Muscle of arm (tissue), 12 donors: ENCODE data around the gene SLC7A1. TPM values are rescaled to one million over a fixed set of nuclear protein-coding genes. Genes with fewer than 3 reads are reported as not detected.

Source experiments
- DNase-seq: peaks from one replicate; pipeline ENCODE4 v3.0.0-alpha.2; 2013
- polyA plus RNA-seq, 12 donors: library from polyadenylated mRNA; unstranded; fragments of 120-200 nt; gene quantifications; one replicate each; pipeline ENCODE4 v1.2.1, GENCODE V29; 2013; ENCODE audit not compliant: insufficient read length in 12 of 12

The SLC7A1 gene
- polyA plus RNA-seq, 12 donors: 7.2 to 17.3 (median 9.2) TPM; not detected in 1

- peak; percentile 43 for DNase-seq
Observed at GRCh38 chr13:29465741-29466293, 129.7 kb downstream of the SLC7A1 start.

GRCh38 chr13:29464105-29464679 is 131.3 kb downstream of the SLC7A1 start:
- no peak for DNase-seq

- no peak for DNase-seq
Observed at GRCh38 chr13:29459813-29460355, 135.6 kb downstream of the SLC7A1 start.
